ENCODE results near the gene MAP7.

MAP7 gene

DNA sequence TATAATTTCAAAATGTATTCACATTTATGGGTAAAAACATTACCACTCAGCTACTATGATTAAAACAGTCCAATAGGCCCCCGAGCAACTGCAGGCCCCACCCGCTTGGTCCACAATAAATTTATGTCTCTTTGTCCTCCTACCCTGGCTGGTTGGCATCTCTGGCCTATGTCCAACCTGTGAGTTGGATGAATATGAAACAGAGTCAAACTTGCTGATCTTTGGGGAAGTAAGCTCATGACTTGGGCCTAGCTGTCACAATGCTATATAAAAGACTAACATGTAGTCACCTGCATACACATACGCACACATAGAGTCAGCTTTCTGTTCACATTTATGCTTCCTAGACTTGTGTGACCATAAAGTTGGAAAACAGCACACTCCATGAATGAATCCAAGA, 20.5 kb downstream of the MAP7 start:
- DNase-seq (ENCODE audit: low read depth in 3 of 3): no peak

DNA sequence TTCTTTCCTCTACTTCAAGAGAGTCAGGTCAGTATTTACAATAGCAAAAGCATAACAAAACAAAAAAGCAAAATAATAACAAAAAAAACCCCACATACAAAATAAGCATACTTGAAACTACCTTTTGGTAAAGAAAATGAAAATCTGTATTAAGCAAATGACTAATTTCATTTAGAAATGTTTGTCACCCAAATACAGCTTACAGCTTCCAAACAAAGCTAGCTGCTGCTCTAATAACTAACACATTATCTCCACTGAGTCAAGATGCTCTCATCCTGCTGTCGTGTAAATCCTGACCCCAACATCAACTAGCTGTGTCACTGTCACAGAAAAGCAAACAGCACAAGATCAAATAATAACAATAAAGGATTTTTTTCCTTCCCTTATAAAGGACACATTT, 21.7 kb downstream of the MAP7 start:
- DNase-seq (ENCODE audit: low read depth in 3 of 3): no peak

DNA sequence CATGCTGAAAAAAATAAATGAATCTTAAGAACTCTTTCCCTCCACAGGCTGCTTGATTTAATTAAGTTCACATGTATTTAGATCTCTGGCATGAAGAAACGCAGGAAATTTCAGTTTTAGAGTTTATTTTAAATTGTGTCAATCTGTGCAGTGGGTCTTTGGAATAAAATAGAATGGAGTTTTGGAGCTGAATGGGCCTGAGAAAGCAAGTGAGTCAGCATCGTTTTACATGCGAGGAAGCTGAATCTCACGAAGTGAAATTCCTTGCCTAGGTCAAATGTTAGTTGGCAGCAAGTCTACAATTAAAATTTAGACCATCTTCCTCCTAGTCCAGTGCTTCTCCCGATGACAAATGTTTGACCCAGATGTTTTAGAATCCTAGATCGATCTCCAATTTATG, 22.4 kb downstream of the MAP7 start:
- no peak for DNase-seq (ENCODE audit: low read depth in 3 of 3)

DNA sequence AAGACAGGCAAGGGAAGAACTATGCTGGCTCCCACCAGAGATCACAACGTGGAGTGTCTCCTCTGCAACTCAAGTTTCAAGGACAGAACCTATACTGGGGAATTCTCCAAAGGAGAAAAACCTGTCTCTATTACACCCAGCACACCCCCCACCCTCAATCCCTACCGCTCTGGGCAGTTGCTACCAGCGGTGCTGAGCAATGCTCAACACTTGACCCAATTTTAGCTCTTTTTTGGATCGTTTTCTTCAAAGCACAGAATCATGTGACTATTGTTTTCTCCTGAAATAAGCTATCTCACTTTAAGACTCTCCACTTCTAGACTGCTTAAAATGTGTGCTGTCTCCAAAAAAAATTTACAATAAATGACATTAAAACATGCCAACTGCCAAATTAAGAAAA, 23.3 kb downstream of the MAP7 start:
- DNase-seq (ENCODE audit: low read depth in 3 of 3): no peak

DNA sequence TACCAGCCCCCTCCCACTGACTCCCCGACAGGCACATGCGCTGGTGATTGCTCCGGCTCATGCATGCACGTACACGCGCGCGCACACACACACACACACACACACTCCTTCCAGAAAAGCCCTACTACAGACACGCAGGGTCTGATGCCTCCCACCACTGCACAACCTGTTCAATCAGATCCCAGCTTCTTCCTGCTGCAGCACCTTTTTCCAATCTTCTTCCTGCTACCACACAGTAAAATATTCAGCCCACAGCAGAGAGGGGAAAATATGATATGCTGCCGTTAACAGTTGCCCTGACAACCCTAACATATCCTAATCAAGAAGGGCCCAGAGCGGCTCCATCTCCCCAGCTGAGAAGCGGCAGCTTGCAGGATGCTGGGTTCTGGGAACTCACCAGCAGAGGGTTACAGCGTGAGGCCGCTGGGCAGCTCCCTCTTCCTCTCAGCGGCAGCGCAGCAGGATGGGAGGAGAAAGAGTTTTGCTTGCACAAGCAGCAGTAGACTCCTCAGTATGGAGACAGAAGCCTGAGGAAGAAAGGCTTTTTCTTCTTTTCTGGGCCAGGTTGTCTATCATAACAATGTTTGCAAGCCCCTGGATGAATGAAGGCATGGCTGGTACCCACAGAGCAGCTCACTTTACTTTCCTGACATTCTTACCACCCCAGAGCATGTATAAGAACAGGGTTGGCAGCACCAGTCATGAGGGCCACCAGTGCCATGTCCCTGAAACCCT, 23.9 kb downstream of the MAP7 start:
- no peak for DNase-seq (ENCODE audit: low read depth in 3 of 3)

DNA sequence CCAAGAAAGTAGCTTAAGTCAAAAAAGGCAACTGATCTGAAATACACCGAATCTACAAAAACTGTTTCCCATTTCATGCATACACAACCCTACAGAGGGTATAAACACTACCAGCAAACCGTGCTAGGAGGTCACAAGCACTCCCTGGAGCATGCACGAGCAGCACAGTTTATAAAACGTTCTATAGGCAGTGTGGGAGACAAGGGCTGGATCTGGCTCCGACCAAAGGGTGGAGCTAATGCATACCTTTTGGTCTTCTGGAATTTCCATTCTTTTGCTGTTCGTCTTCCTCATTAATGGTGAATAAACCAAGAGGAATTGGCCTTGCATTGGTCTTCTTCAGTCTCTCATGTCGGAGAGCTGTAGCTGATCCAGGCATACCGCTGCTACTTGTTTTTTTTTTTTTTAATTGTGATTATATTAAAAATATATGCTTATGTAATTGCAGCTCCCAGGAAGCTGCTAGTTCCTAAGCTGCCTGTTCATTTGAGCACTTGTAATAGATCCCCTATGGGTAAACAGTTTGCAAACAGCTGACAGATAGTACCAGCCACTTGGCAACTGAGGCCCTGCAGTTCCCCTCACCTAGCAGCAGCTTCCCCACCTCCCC, 24.5 kb downstream of the MAP7 start:
- no peak for DNase-seq (ENCODE audit: low read depth in 3 of 3)

DNA sequence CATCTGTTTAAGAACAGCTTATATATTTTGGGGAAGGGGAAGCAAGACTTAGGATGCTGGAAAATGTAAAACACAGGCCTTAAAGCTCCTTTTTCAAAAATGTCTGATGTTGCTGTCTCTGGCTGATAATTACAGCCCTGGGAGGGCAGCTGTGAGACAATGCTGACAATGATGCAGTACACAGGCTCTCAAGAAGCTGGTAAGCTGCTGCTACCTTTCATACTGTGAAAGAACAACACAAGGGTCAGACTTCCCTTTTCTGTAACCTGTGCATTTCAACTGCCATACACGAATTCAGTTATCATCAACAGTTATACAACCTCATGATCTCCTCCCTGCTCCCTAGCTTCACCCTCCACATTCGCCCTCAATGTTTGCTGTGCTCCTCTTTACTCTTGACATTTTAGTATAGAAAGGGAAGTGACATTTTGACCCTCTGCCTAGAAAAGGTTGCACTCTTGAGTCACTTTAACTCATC, 25.2 kb downstream of the MAP7 start:
- DNase-seq (ENCODE audit: low read depth in 3 of 3): no peak

DNA sequence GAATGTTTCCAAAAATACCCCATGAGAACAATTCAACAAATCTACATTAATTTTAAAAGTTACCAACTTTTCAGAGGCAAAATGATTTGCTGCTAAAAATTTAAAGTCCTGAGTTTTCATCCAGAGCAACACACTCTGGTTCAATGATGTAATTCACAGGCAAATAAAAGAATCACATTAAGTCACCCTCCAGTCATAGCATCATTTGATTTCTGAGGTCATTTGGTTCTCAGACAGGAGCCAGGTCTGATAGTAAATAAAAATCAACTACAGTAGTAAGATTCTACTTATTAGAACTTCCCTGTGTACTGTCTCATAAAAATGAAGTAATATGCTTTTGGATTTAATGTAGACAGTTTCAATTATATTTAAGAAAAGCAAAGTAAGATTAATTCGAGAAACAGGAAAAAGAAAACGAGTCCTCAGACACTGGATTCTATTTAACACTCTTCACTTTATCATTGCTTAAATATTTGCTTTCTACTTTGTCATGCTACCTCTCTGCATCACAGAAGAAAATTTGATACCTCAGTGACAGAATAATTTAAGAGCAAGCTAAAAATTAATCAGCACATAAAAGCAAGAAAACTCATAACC, 25.8 kb downstream of the MAP7 start:
- no peak for DNase-seq (ENCODE audit: low read depth in 3 of 3)

DNA sequence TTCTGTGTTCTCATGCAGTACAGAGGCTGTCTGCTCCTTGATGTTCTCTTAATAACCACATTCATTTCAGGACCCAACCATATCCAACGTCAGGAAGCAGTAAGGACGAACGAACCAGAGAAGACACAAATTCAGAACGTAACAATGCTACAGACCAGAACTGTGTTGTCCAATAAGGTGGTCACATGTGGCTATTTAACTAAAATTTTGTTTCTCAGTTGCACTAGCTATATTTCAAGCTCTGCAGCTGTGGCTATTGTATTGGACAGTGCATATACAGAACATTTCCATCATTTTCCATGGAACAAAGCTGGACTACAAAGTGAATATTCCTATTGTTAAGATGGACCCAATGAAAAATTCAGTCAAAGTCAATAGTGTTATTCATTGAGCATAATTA, 27.0 kb downstream of the MAP7 start:
- DNase-seq (ENCODE audit: low read depth in 3 of 3): no peak

DNA sequence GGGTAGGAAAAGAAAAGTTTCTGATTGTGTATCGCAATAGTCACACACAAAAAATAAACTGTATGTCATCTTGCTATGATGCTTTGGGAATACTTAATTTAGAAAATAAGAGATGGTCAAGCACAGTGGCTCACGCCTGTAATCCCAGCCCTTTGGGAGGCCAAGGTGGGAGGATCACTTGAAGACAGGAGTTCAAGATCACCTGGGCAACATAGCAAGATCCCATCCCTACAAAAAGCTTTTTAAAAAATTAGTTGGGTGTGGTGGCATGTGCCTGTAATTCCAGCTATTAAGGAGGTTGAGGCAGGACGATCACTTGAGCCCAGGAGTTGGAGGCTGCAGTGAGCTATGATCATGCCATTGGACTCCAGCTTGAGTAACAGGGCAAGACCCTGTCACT, 27.6 kb downstream of the MAP7 start:
- no peak for DNase-seq (ENCODE audit: low read depth in 3 of 3)

DNA sequence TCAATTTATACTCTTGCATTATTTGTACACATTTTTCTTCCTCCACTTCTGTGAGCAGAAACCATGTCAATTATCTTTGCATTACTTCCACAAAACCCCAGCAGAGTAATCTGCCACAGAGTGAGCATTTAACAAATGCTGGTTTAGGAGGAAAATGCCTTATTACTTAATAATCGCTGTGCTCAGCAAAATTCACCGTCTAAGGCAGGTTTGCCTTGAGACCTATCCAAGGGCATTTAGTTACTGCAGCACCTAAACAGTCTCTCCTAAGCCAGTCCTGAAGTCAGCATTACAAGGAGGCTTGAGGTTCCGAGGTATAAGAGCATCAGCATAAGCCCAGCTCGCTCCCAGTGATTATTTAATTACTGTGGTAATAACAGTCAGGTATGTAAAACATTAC, 28.3 kb downstream of the MAP7 start:
- DNase-seq (ENCODE audit: low read depth in 3 of 3): no peak

DNA sequence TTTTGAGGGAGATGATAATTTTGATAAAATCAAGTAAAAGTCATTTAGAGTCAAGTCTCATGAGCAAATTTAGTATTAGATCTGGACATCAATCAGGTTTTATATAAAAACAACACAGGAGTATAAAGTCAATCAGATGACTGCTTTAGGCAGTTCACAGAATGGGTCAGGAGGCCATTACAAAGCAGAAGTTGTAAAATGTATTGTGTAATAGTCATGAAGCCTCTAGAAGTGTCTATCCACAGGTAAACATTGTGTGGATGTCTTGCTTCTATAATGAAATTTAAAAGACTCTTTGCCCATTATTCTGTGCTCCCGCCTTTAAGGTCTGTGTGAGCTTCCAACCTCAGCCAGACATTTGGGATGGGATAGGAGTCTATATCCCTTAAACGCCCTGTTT, 28.8 kb downstream of the MAP7 start:
- no peak for DNase-seq (ENCODE audit: low read depth in 3 of 3)

DNA sequence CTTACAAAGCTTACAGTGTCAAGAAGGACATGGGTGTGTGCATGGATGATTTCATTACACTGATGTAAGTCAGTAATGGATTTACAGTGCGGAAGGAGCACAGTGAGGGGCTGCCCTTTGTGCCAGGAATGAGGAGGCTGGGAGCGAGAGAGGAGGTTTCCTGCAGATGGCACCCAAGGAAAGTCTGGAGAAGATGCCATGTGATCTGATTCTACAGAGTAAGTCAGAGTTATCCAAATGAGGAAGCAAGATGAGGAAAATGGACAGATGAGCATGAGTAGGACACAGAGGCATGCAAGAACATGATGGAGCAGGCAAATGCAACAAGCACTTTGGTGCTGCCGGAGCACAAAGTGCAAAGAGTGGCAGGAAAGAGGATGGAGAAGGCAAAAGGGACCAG, 29.7 kb downstream of the MAP7 start:
- no peak for DNase-seq (ENCODE audit: low read depth in 3 of 3)

DNA sequence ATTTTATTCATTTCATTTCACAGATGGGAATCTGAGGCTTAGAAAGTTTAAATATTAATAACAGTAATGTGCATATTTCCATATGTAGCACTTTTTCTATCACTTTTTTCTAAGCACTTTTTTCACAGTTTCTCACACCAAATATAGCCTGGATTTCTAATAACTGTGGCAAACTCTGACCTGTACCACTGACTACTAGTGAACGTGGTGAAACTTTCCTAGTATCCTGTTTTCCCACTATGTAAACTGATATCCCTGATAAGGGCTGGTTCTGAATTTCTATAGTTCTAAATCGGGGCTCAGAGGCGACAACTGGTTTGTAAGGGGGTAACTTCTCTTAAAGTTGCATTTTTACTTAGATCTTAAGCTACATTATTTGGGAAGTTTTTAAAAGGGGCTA, 32.6 kb downstream of the MAP7 start:
- DNase-seq (ENCODE audit: low read depth in 3 of 3): no peak

DNA sequence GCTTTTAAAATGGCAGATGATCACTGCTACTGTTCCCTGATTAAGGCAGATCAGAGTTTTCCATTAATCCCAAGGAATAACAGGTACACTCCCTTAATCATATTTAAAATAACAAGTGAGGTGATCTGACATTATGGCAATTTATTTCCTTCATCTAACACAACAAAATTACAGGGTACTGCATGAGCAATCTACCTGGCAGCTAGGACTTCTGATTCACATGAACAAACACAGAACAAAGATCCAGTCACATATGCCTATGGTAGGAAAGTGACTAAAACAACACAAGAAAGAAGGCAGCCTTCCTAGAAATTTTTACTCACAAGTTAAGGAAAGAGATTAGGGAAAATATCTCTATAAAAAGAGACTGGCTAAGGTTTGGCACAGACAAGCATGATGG, 33.2 kb downstream of the MAP7 start:
- DNase-seq (ENCODE audit: low read depth in 3 of 3): no peak

DNA sequence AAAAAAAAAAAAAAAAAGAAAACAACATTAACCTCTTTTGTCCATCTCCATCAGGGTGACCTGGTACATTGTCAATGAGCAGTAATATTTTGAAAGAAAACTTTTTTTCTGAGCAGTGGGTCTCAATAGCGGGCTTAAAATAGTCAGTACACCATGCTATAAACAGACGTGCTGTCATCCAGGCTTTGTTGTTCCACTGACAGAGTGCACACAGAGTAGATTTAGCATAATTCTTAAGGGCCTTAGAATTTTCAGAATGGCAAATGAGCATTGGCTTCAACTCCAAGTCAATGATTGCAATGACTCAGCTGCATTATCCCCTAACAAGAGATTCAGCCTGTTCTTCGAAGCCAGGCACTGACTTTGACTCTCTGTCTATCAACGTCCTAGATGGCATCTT, 35.6 kb downstream of the MAP7 start:
- DNase-seq (ENCODE audit: low read depth in 3 of 3): no peak

DNA sequence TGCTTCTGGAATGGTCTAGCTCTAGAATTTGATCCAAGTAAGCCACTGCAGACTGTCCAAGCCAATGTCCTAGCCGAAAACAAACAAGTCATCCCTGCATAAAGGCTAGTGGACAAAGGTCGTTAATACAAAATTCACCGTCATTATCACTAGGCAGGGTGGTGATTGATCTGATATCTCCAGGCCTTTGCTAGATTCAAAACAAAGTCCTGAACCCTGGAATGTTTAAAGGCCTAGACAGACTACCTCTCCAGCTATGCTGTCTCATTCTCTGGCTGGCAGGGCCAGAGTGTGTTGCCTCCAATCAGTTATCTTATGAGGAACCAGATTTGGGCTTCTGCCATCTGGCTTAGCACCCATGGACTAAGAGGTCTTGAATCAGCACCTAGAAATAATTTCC, 38.3 kb downstream of the MAP7 start:
- DNase-seq (ENCODE audit: low read depth in 3 of 3): no peak

DNA sequence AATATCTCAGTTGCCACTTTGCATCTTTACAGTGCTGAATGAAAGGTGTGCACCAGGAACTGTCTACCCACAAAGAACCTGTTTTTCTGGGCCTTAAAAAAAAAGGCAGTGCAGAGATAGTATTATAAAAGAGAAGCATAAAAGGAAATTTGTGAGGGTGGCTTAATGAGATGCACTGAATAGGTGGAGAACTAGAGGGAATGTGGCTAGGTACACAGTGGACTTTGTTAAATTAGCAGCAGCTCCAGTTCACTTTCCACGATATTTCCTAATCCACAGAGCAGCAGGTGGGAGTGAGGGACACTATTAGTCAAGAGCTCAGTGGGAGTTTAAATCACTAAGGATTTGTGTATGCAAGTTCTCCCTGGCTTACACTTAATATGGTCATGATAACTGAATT, 38.8 kb downstream of the MAP7 start:
- no peak for DNase-seq (ENCODE audit: low read depth in 3 of 3)

DNA sequence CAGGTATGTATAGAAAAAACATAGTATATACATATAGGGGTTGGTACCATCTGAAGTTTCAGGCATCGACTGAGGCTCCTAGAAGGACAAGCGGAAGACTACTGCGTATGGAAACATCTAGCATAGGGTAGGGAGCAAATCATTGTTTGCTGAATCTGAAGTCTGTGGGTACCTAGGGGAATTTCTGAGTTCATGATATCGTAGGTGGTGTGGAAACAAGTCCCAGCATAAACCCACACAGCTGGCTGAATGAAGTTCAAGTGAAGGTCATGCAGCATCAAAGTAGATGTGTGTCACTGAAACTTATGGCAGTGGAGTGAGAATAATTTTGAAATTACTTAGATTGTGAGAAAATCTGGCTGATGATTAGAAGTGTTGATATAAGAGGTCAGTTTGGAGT, 39.4 kb downstream of the MAP7 start:
- DNase-seq (ENCODE audit: low read depth in 3 of 3): no peak

DNA sequence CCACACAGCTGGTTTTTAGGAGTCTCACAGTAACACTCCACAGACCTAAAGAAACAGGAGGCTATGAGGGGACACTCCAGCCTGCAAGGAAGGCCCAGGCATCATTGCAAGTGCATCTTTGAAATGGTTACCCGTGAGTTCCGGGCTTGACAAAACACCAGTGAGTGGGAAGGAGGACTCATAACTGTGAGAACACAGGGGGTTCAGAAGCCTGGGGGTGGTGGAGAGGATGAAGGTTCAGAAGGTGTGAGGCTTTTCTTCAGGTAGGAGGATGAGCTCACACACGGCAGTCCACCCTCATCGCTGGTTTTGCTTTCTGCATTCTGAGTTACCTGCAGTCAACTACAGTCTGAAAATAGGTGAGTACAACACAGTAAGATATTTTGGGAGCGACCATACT, 39.9 kb downstream of the MAP7 start:
- DNase-seq (ENCODE audit: low read depth in 3 of 3): peak in 2 of 3 experiments; percentile 6 to 11

DNA sequence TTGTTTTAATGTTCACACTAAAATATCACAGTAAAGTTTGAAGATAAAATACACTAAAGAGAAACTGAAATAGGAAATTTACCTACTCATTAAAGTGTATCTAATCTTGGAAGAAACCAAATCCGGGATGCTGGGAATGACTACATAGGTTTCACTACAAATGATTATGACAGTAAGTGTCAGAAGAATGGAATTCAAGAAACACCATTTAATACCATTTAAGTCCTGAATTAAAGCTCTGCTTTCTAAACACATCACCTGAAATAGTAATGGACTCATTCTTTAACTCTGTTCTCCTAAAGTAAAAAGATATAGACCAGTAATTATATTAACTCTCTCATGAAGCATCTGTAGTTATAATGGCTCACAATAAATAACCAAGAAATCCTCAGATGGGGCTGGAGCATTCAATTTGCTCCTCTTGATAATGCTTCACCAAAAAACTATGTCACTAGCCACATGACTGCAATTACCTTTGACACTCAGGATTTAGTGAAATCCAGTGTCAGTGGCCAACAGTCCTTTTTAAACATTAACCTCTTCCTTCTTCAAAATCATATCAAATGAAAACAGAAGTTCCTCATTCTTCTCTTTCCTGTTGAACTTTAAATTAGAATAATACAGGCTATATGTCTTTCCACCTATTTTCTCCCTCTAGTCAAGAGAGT, 41.4 kb downstream of the MAP7 start:
- DNase-seq (ENCODE audit: low read depth in 3 of 3): no peak

DNA sequence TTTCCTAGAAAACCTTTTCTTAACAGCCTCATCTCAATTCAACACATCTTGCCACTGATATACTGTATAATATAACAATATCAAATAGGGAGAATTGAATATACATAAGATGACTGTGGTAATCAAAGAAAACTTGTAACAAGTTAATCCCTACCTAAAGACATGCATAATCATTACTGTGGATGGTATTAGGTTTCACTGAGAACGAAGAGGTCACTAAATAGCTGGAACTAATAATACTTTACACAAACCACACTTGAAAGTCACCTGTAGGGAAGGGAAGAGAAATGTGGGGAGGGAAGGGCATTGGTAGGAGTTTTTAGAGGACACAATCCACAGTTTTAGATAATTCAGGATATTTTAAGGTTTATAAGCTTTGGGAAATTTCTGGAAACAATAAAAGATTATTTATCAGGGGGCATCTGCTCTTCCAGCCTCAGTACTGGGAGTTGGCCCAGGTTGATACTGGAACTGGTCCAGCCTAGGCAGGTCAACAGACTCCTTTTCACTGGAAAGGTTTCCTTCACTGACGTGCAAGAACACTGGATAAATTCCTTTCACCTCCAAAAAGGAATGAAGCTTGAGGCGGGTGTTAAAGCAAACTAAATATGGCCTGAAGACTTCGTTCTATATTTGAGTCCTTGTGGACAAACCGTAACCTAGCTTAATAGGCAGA, 44.0 kb downstream of the MAP7 start:
- DNase-seq (ENCODE audit: low read depth in 3 of 3): no peak

Data from stimulated activated CD4-positive, alpha-beta T cell treated with anti-CD3 and anti-CD28 coated beads, TNF-alpha, amount 100 ng/mL, for 4 hours (primary cell).